GM18909 (cell line): Measurements from ENCODE around the gene GLB1L2.

ENCODE experiments used
- ATAC-seq: cut with Tn5 transposase; IDR thresholded peaks from one replicate; pipeline ENCODE4 v1.9.1; 2021; ENCODE audit warnings: mild to moderate bottlenecking; ENCODE audit not compliant: unreplicated experiment, poor library complexity

GLB1L2 gene

GRCh38 chr11:134382257-134382656 lies 50.5 kb downstream of the GLB1L2 start:
- ATAC-seq: no peak

GRCh38 chr11:134382830-134383229 lies 51.0 kb downstream of the GLB1L2 start:
- no peak for ATAC-seq

GRCh38 chr11:134383576-134384221 lies 51.9 kb downstream of the GLB1L2 start:
- ATAC-seq: no peak

GRCh38 chr11:134384406-134384805 lies 52.6 kb downstream of the GLB1L2 start:
- no peak for ATAC-seq

- ATAC-seq: no peak
These were observed 53.4 kb downstream of the GLB1L2 start for GRCh38 chr11:134385171-134385570.

- no peak for ATAC-seq
These were observed 54.2 kb downstream of the GLB1L2 start for GRCh38 chr11:134385774-134386565.

- no peak for ATAC-seq
These were observed 55.2 kb downstream of the GLB1L2 start for GRCh38 chr11:134386945-134387344.

- no peak for ATAC-seq
These were observed 55.7 kb downstream of the GLB1L2 start for GRCh38 chr11:134387501-134387900.

GRCh38 chr11:134388590-134388989 lies 56.8 kb downstream of the GLB1L2 start:
- no peak for ATAC-seq

GRCh38 chr11:134389464-134390180 lies 57.8 kb downstream of the GLB1L2 start:
- no peak for ATAC-seq

- no peak for ATAC-seq
These were observed 59.1 kb downstream of the GLB1L2 start for GRCh38 chr11:134390706-134391569.

GRCh38 chr11:134391656-134392055 lies 59.9 kb downstream of the GLB1L2 start:
- no peak for ATAC-seq

GRCh38 chr11:134392953-134393615 lies 61.3 kb downstream of the GLB1L2 start:
- no peak for ATAC-seq

- ATAC-seq: no peak
These were observed 61.9 kb downstream of the GLB1L2 start for GRCh38 chr11:134393638-134394037.

- ATAC-seq: no peak
These were observed 62.5 kb downstream of the GLB1L2 start for GRCh38 chr11:134394311-134394710.

GRCh38 chr11:134395002-134395401 lies 63.2 kb downstream of the GLB1L2 start:
- no peak for ATAC-seq

GRCh38 chr11:134397304-134398078 lies 65.7 kb downstream of the GLB1L2 start:
- ATAC-seq: no peak

GRCh38 chr11:134398079-134398444 lies 66.3 kb downstream of the GLB1L2 start:
- no peak for ATAC-seq

GRCh38 chr11:134398644-134399292 lies 67.0 kb downstream of the GLB1L2 start:
- ATAC-seq: no peak
